Activated B cell treated with CpG ODN at 0.5 μM for 24 hours (primary cell): ENCODE data around the gene ZNF385C. TPM values are rescaled to one million over a fixed set of nuclear protein-coding genes. Genes with fewer than 3 reads are reported as not detected.
A peak's percentile ranks its signal among the peaks of the same experiment; 100 is the strongest.
"Not testable (repeated sequence)": the region's sequence is repeated elsewhere in the genome, so short reads cannot be mapped to it uniquely, and the experiment has no call there.

ENCODE experiments used
- ATAC-seq: fragments of 200-7000 bp; cut with Tn5 transposase; one replicate; pipeline ENCODE4 v1.10.0; 2021; ENCODE audit warnings: low read depth, mild to moderate bottlenecking, moderate library complexity
- CTCF ChIA-PET: fragments of 350-600 bp; sonication (Branson Sonifier 250); formaldehyde crosslinking; loops from one replicate; lab custom pipeline; 2021; ENCODE audit warnings: antibody characterized with exemption; lab: Charles Lee
- POLR2A ChIA-PET: fragments of 350-600 bp; sonication (Branson Sonifier 250); formaldehyde crosslinking; loops from one replicate; lab custom pipeline; 2021; ENCODE audit warnings: antibody characterized with exemption; lab: Charles Lee
- DNase-seq: peaks from one replicate; pipeline ENCODE4 v3.0.0; 2022
- H3K27ac Mint-ChIP-seq: one replicate; pipeline ENCODE4 v1.8.0; 2020; ENCODE audit warnings: mixed read lengths
- H3K27me3 Mint-ChIP-seq: one replicate; pipeline ENCODE4 v1.8.0; 2021; ENCODE audit warnings: mixed read lengths
- H3K36me3 Mint-ChIP-seq: one replicate; pipeline ENCODE4 v1.8.0; 2021; ENCODE audit warnings: low read depth, mixed read lengths
- H3K4me1 Mint-ChIP-seq: one replicate; pipeline ENCODE4 v1.8.0; 2021; ENCODE audit warnings: mixed read lengths
- H3K4me3 Mint-ChIP-seq: one replicate; pipeline ENCODE4 v1.8.0; 2020; ENCODE audit warnings: mild to moderate bottlenecking, mixed read lengths
- H3K9me3 Mint-ChIP-seq: one replicate; pipeline ENCODE4 v1.8.0; 2020; ENCODE audit warnings: mixed read lengths
- intact Hi-C: fragments of 100-400 bp; cut with micrococcal nuclease; formaldehyde crosslinking; loops from one replicate; pipeline ENCODE4 v1.15.1; 2024
- total RNA-seq: library from RNA; stranded (reverse); gene quantifications from 2 replicates; pipeline ENCODE4 v1.2.3, GENCODE V29; 2022
- TF ChIP-seq, protein P1 (sequence below): fragments of 200-600 bp; IDR thresholded peaks from one replicate; pipeline ENCODE4 v1.8.0; 2022; ENCODE audit warnings: antibody characterized with exemption, mild to moderate bottlenecking

The ZNF385C gene
- 16.7 and 17.0 TPM in 2 replicates for total RNA-seq

DNA sequence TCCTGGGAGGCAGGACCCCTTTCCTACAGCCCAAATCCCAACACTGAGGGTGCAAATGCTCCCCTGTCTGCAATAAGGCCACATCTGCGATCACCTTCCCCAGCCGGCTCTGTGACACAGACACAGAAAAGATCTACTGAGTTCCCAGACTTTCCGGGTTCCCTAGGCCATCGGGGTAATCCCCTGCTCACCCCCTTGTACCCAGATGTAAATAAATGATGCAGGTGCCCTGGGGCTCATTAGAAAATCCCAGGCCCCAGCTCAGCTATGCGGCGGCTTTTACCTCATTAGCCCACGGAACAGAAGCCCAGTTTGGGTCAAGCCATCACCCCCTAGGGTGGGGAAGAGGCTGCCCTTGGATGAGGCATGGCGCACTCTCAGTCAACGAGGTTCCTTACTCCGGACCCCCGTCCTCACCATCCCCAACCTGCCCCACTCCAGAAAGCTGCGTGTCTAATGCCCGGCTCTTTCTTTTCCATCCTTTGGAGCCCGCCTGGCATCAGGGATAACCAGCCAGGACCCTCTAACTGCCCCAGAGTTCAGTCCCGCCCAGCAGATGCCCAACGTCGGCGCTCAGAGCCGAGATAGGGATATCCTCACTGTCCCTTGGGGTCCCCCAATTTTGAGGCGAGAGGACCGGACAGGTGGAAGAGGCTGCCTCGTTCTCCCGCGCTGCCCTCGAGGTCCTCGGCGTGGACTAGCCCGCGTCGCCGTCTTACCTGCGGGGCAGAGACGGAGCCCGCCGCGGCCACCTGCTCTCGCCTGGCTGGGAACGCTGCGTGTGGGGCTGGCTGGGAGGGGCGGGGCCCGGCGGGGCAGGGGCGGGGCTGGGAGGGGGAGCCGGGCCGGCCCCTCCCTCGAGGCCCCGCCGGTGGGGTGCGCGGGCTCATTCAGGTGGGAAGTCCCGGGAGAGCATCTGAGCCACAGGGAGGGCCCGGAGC lies at the start of gene ZNF385C:
Gene ZNF385C, minus strand, starts transcription at position 783 of the 941 bp plus-strand sequence. CDS start 35,417 bp downstream, outside the sequence.
- Mint-ChIP-seq H3K4me3 (peak within 1 kb of the TSS; percentile 85), H3K36me3 (no peaks in the 10 kb centered on the region), H3K27me3 (peaks cover 9% of the 10 kb centered on the region), H3K27ac (peak within 1 kb of the TSS; percentile 84), H3K4me1 (peaks cover 12% of the 10 kb centered on the region), H3K9me3 (no peaks in the 10 kb centered on the region)
- intact Hi-C loops: loop anchor here (1.0 kb wide), 1 partner anchor 18 kb away; no protein-coding TSS in a partner anchor
- POLR2A ChIA-PET: interaction anchor here (0.5 to 4.2 kb wide), 3 partner anchors 10 to 49 kb away, joined by 5 to 33 read pairs (median 8); partner anchors contain the start of gene DHX58
- TF ChIP-seq, protein P1, sequence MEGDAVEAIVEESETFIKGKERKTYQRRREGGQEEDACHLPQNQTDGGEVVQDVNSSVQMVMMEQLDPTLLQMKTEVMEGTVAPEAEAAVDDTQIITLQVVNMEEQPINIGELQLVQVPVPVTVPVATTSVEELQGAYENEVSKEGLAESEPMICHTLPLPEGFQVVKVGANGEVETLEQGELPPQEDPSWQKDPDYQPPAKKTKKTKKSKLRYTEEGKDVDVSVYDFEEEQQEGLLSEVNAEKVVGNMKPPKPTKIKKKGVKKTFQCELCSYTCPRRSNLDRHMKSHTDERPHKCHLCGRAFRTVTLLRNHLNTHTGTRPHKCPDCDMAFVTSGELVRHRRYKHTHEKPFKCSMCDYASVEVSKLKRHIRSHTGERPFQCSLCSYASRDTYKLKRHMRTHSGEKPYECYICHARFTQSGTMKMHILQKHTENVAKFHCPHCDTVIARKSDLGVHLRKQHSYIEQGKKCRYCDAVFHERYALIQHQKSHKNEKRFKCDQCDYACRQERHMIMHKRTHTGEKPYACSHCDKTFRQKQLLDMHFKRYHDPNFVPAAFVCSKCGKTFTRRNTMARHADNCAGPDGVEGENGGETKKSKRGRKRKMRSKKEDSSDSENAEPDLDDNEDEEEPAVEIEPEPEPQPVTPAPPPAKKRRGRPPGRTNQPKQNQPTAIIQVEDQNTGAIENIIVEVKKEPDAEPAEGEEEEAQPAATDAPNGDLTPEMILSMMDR: no peak
- CTCF ChIA-PET: interaction anchor here (1.5 to 2.7 kb wide), 2 partner anchors 10 to 31 kb away, joined by 4 to 11 read pairs; no protein-coding TSS in a partner anchor
- DNase-seq (peak; percentile 48), ATAC-seq (peak; percentile 79)

DNA sequence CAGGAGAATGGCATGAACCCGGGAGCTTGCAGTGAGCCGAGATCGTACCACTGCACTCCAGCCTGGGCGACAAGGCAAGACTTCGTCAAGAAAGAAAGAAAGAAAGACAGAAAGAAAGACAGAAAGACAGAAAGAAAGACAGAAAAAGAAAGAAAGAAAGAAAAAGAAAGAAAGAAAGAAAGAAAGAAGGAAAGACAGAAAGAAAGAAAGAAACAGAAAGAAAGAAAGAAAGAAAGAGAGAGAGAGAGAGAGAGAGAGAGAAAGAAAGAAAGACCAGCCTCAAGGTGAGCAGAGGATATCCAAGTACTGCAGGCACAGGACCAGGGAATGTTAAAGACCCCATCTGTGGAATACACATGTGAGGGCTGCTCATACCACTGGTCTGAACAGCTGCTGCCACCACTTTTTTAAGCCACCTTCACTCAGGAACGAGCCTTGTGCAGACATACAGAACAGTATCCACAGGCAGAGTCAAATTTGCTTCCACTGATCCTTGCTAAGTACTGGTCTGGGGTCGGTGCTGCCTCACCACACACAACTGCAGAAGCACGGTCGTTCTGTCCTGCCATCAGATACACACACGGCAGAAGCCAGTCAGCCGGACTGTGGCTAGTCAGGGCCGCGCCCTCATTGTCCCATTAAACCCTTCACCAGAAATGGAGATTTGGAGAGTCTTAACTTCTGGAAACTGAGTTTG lies 48.8 kb upstream of the ZNF385C start:
- H3K36me3 Mint-ChIP-seq: peaks cover 54% of the 10 kb centered on the region
- no peaks in the 10 kb centered on the region for H3K27me3 Mint-ChIP-seq
- POLR2A ChIA-PET: interaction anchor here (0.7 to 1.3 kb wide), 2 partner anchors 8 to 49 kb away, joined by 4 to 5 read pairs; partner anchors contain the start of gene ZNF385C
- TF ChIP-seq, protein P1: no peak
- H3K4me1 Mint-ChIP-seq: peaks cover 17% of the 10 kb centered on the region
- no peaks in the 10 kb centered on the region for H3K9me3 Mint-ChIP-seq
- DNase-seq (no peak), ATAC-seq (no peak)
- no peak overlapping the region for H3K27ac Mint-ChIP-seq
- intact Hi-C loops: no loop called here
- CTCF ChIA-PET: interaction anchor here (0.7 kb wide), 1 partner anchor 193 kb away, joined by 5 read pairs; no protein-coding TSS in a partner anchor
- no peak overlapping the region for H3K4me3 Mint-ChIP-seq

- CTCF ChIA-PET, H3K4me3 Mint-ChIP-seq: not testable (repeated sequence)
Observed at GRCh38 chr17:42143138-42143537, 44.9 kb upstream of the ZNF385C start.

DNA sequence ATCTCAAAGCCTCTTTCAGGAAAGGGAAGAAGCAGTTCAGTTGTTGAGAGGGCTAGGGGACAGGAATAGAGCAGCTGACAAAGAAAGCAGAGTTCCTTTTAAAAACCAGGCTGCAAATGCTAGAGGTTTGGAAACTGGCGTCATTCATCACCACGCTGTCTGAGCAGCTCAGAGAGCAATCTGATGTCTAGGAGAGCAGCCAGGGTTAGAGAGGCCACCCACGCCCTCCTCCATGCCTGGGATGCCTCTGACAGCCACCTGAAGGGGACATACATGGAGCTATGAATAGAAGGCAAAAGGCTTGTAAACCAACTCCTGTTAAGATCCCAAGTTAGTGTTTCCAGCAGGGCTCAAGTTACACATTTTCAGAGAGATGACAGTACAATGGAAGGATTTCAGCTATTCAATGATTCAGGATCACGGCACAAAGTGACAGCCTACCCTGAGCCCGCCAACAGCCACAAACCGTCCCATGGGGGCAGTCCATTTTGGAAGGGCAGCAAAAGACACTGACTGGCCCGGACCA lies 44.2 kb upstream of the ZNF385C start:
- peaks cover 34% of the 10 kb centered on the region for H3K4me1 Mint-ChIP-seq
- ATAC-seq: no peak
- H3K27me3 Mint-ChIP-seq: no peaks in the 10 kb centered on the region
- no peak overlapping the region for H3K27ac Mint-ChIP-seq
- no peaks in the 10 kb centered on the region for H3K9me3 Mint-ChIP-seq
- POLR2A ChIA-PET: no interaction called here
- CTCF ChIA-PET: no interaction called here
- TF ChIP-seq, protein P1: no peak
- intact Hi-C loops: no loop called here
- peaks cover 49% of the 10 kb centered on the region for H3K36me3 Mint-ChIP-seq
- no peak overlapping the region for H3K4me3 Mint-ChIP-seq
- DNase-seq: no peak

More at GRCh38 chr17:42143138-42143537, 44.9 kb upstream of the ZNF385C start:
- POLR2A ChIA-PET: interaction anchor here (0.7 kb wide), 1 partner anchor 11 kb away, joined by 3 read pairs; no protein-coding TSS in a partner anchor
- DNase-seq, intact Hi-C loops, H3K9me3 Mint-ChIP-seq, H3K27ac Mint-ChIP-seq, ATAC-seq, H3K27me3 Mint-ChIP-seq: not testable (repeated sequence)
- Mint-ChIP-seq H3K4me1 (peaks cover 30% of the 10 kb centered on the region), H3K36me3 (peaks cover 54% of the 10 kb centered on the region)

- ChIA-PET POLR2A (interaction anchor here (0.7 kb wide), 1 partner anchor 9 kb away, joined by 3 read pairs; no protein-coding TSS in a partner anchor), CTCF (interaction anchor here (0.6 kb wide), 1 partner anchor 203 kb away, joined by 3 read pairs; no protein-coding TSS in a partner anchor)
- H3K4me1 Mint-ChIP-seq: peaks cover 41% of the 10 kb centered on the region
- H3K4me3 Mint-ChIP-seq: no peak overlapping the region
- ATAC-seq: no peak
- H3K9me3 Mint-ChIP-seq: no peaks in the 10 kb centered on the region
- H3K27ac Mint-ChIP-seq: no peak overlapping the region
- no peaks in the 10 kb centered on the region for H3K27me3 Mint-ChIP-seq
- peaks cover 50% of the 10 kb centered on the region for H3K36me3 Mint-ChIP-seq
- DNase-seq: no peak
- intact Hi-C loops: loop anchor here (1.0 kb wide), 1 partner anchor 8 kb away; no protein-coding TSS in a partner anchor
- TF ChIP-seq, protein P1: no peak
Observed at GRCh38 chr17:42141382-42141781, 43.1 kb upstream of the ZNF385C start.

DNA sequence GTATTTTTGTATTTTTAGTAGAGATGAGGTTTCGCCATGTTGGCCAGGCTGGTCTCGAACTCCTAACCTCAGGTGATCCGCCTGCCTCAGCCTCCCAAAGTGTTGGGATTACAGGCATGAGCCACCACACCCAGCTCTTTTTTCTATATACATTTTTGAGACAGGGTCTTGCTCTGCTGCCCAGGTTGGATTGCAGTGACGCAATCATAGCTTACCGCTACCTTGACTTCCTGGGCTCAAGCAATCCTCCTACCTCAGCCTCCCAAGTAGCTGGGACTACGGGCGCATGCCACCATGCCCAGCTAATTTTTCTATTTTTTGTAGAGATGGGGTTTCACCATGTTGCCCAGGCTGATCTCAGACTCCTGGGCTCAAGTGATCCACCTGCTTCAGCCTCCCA lies 42.4 kb upstream of the ZNF385C start:
- CTCF ChIA-PET, H3K9me3 Mint-ChIP-seq, DNase-seq, H3K27ac Mint-ChIP-seq, H3K4me3 Mint-ChIP-seq, ATAC-seq, H3K27me3 Mint-ChIP-seq: not testable (repeated sequence)
- intact Hi-C loops: loop anchor here (1.0 kb wide), 1 partner anchor 7 kb away; no protein-coding TSS in a partner anchor
- H3K4me1 Mint-ChIP-seq: peaks cover 48% of the 10 kb centered on the region
- POLR2A ChIA-PET: interaction anchor here (0.7 kb wide), 1 partner anchor 145 kb away, joined by 4 read pairs; no protein-coding TSS in a partner anchor
- H3K36me3 Mint-ChIP-seq: peaks cover 51% of the 10 kb centered on the region
